ENCODE data around the gene DARS1.

Gene DARS1

DNA sequence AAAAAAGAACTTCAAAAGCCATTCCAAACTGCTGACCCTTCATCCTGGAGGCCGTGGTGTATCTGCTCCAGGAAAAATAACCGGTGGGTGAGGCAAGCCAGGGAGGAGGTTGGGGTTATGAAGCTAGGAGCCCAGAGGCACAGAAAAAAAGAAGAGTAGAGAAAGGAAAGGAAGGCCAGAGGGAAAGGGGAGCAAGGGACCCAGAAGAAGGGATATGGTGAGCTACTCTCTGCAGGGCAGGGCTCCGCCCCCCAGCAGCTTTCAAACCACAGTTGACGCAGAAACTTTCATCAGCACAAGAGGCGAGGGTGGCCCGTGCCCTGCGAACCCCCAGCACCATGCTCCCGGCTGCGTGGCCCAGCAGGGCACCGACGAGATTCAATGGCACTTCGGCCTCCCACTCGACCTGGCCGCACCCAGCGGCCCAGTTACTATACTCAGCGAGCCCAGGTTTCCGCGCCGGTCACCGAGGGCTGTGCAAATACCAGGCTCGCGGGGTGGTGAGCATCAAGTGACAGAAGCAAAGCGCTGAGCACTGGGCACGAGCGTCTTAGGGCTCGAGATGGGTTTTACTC, 109.8 kb downstream of the DARS1 start:
- DNase-seq: peak; percentile 68

DNA sequence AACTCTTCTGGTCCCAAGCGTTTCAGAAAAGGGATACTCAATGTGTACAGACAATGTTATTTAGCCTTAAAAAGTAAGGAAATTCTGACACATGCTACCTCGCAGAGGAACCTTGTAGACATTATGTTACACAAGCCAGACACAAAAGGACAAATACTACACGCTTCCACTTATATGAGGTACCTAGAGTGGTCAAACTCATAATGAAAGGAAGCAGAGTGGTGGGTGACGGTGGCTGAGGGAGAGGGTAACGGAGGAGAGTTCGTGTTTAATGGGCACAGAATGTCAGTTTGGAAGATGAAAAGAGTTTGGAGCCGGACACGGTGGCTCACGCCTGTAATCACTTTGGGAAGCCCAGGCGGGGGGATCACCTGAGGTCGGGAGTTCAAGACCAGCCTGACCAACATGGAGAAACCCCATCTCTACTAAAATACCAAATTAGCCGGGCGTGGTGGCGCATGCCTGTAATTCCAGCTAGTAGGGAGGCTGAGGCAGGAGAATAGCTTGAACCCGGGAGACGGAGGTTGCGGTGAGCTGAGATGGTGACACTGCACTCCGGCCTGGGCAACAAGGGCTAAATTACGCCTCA, 110.6 kb downstream of the DARS1 start:
- DNase-seq: no peak

DNA sequence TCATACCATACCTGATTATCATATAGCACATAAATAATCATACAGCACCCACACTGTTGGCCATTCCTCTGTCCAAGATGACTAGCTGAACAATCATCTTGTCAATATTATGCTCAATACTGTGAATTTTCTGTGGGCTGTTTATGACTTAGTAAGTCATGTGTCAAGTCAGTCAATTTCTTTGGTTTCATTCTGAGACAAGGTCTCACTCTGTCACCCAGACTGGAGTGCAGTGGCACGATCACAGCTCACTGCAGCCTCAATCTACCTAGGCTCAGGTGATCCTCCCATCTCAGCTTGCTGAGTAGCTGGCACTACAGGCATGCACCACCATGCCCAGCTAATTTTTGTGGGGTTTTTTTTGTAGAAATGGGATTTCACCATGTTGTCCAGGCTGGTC, 114.9 kb downstream of the DARS1 start:
- DNase-seq: no peak

DNA sequence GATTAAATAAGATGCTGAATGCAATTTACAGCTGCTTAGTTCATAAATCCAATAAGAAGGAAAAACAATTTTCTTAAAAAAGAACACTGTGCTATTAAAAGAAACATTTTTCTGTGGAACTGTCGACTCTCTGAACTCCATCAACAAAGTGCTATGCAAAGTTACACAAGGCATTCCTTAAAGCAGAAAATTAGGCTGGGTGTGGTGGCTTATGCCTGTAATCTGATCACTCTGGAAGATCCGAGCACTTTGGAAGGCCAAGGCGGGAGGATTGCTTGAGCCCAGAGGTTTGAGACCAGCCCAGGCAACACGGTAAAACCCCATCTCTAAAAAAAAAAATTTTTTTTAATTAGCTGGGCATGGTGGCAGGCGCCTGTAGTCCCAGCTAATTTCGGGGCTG, 122.2 kb downstream of the DARS1 start:
- DNase-seq: no peak

DNA sequence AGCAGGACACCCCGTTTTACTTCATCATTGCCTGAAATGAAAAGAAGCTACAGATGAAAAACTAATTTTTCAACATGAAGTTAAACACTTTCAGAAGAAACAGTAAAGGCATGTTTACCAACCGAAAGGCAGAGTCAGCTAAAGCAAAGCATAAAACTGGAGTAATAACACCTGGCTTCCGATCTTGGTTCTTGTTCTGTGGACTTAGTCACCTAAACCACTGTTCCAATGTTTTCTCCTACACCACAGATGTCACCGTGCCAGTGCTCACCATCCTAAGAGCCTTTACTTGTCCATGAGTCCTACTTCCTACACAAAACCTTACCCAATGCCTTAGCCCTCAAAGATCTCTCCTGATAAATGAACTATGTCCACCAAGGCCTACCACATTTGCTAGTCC, 122.7 kb downstream of the DARS1 start:
- DNase-seq: no peak

Data from fibroblast of skin of right quadriceps (primary cell).